ENCODE data around the gene PKP4. TPM values are rescaled to one million over a fixed set of nuclear protein-coding genes. Genes with fewer than 3 reads are reported as not detected.
"Not testable (repeated sequence)": the region's sequence is repeated elsewhere in the genome, so short reads cannot be mapped to it uniquely, and the experiment has no call there.

Gene PKP4
- total RNA-seq, 1 donor, result 62.2 TPM

GRCh38 chr2:158414538-158414937 lies 42.2 kb upstream of the PKP4 start:
- TF ChIP-seq CTCF (IDR thresholded peaks at IDR 0.05; ENCODE audit: insufficient read depth, low read depth, low read length), result no peak
- no peak for DNase-seq (ENCODE audit: low read depth)
- no peak overlapping the region for H3K4me3 ChIP-seq (ENCODE audit: low read depth, low read length)

- DNase-seq (ENCODE audit: low read depth), result no peak
- TF ChIP-seq CTCF (IDR thresholded peaks at IDR 0.05; ENCODE audit: insufficient read depth, low read depth, low read length), result no peak
- H3K4me3 ChIP-seq (ENCODE audit: low read depth, low read length), result no peak overlapping the region
Measured at GRCh38 chr2:158432117-158432516, 24.6 kb upstream of the PKP4 start.

- not testable (repeated sequence) for H3K4me3 ChIP-seq (ENCODE audit: low read depth, low read length); DNase-seq (ENCODE audit: low read depth)
Measured at GRCh38 chr2:158433716-158434115, 23.0 kb upstream of the PKP4 start.

- DNase-seq (ENCODE audit: low read depth); H3K4me3 ChIP-seq (ENCODE audit: low read depth, low read length): not testable (repeated sequence)
Measured at GRCh38 chr2:158439062-158439461, 17.7 kb upstream of the PKP4 start.

- no peak overlapping the region for H3K4me3 ChIP-seq (ENCODE audit: low read depth, low read length)
- no peak for DNase-seq (ENCODE audit: low read depth)
- TF ChIP-seq CTCF (IDR thresholded peaks at IDR 0.05; ENCODE audit: insufficient read depth, low read depth, low read length), result no peak
Measured at GRCh38 chr2:158443606-158444005, 13.1 kb upstream of the PKP4 start.

GRCh38 chr2:158457092-158457825 lies 507 bp downstream of the PKP4 start:
- peak; percentile 23 for TF ChIP-seq CTCF (IDR thresholded peaks at IDR 0.05; ENCODE audit: insufficient read depth, low read depth, low read length)
- DNase-seq (ENCODE audit: low read depth), result peak; percentile 62
- H3K4me3 ChIP-seq (ENCODE audit: low read depth, low read length), result peak overlapping the region; percentile 91

- DNase-seq (ENCODE audit: low read depth), result peak; percentile 59
- TF ChIP-seq CTCF (IDR thresholded peaks at IDR 0.05; ENCODE audit: insufficient read depth, low read depth, low read length), result peak; percentile 22
- peak overlapping the region; percentile 91 for H3K4me3 ChIP-seq (ENCODE audit: low read depth, low read length)
Measured at GRCh38 chr2:158457826-158458616, 1.3 kb downstream of the PKP4 start.

GRCh38 chr2:158458617-158458920 lies 1.8 kb downstream of the PKP4 start:
- no peak for TF ChIP-seq CTCF (IDR thresholded peaks at IDR 0.05; ENCODE audit: insufficient read depth, low read depth, low read length)
- no peak for DNase-seq (ENCODE audit: low read depth)
- peak overlapping the region; percentile 91 for H3K4me3 ChIP-seq (ENCODE audit: low read depth, low read length)

Measured in fibroblast of villous mesenchyme (primary cell).